COLO829 (cell line): ENCODE data around the gene LIPA.
"Not testable (repeated sequence)": the region's sequence is repeated elsewhere in the genome, so short reads cannot be mapped to it uniquely, and the experiment has no call there.

Experiments
- DNase-seq: peaks from one replicate; pipeline ENCODE4 v3.0.0; 2012; ENCODE audit warnings: low spot score

LIPA gene

DNA sequence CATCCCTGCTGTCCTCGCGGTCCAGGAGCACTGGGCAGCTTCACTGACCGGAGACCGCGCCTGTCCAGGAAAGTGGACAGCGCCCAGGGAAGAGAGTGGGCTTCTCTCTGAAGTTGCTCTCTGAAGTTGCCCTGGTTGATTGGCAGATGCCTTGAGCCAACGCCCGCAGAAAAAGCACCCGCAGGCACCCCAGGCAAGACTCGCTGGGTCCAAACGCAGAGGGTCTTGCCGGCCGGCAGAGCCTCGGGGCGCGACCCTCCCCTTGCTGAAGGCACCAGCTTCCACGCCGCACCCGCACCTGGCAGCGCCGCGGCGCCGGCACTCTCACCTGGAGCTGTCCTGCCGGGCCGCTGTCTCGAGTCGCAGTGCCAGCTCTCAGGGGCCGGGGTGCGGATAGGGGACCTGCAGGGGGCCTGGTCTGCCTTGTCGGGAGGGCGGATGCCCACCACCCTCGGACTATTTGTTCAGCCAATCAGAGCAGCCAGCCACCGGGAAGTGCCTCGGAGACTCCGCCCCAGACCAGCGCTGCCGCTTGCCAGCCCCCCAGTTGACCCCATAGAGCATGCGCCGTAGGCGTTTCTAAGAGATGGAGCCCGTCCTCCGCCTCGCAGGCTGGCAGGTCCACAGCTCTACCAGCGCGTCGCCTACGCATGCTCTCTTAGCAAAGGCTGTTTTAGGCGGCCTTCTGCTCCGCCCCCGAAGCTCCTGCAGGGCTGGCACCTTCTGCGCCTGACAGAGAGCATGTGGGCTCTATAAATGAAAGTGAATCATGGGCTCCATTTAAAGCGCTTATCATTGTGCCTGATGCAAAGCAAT, at the start of gene LIPA:
Gene LIPA (minus strand): TSS at position 367 of the 816 bp plus-strand sequence. CDS start 4,127 bp downstream, outside the sequence.
- DNase-seq = peak; percentile 94

DNA sequence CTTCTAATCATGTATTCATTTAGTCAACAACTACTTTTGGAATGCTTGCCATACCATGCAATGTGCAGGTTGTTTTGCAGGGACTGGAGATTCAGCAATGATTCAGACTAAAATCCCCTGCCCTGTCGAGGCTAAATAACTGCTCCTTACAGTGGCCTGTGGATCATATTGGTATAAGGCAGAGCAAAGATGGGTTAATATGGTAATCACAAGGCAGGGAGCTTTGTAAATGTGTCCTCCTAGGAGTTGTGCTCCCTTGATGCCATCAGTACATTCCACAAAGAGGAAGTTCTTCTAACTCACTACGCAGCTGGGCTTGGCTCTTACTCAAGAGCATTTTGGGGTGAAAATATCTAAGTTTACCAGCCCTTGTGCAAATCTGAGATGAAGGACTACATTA, 49.7 kb upstream of the LIPA start:
- no peak for DNase-seq

DNA sequence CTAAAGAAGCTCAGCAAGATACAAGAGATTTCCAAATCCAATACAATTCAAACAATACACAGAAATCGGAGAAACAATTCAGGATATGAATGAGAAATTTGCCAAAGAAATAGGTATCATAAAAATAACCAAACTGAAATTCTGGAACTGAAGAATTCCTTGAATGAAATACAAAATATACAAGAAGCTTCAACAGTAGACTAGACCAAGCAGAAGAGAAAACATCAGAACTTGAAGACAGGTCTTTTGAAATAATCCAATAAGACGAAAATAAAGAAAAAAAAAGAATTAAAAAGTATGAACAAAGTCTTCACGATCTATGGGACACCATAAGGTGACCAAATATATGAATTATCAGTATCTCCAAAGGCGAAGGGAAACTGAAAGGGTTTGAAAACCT, 47.5 kb upstream of the LIPA start:
- DNase-seq = no peak

DNA sequence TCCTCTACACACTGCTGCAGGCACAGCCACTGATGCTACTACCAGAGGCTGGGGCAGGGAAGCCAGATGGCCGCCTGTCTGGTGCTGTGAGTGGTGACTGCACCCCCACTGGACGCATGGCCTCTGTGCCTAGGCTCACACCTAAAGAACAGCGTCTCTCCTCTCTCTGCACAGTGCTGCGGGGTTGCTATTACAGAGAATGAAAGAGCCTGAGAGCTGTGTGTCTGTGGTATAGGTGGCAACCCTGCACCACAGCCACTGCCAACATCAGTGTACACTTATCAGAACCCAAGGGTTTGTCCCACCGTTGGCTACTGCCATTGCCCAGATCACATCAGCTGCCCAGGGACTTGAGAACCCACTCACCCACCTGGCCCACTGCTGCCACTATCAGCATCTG, 46.2 kb upstream of the LIPA start:
- no peak for DNase-seq

DNA sequence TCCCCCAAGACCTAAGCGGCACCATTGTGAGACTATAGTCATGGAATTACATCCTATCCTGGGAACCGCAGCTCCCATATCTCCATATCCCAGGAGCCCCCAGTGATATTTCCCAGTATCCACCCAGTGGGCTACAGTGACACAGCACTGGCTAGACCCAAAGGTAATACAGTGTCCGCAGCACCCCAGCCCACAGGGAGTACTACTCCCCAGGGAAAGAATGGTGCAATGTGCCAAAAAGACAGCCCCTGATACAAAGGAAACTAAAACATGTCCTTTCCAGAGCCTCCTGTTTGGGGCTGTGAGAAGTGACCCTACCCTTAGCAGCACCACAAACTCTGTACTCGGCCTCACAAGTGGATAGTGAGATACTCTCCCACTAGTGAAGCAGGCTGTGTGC, 45.8 kb upstream of the LIPA start:
- DNase-seq = no peak

DNA sequence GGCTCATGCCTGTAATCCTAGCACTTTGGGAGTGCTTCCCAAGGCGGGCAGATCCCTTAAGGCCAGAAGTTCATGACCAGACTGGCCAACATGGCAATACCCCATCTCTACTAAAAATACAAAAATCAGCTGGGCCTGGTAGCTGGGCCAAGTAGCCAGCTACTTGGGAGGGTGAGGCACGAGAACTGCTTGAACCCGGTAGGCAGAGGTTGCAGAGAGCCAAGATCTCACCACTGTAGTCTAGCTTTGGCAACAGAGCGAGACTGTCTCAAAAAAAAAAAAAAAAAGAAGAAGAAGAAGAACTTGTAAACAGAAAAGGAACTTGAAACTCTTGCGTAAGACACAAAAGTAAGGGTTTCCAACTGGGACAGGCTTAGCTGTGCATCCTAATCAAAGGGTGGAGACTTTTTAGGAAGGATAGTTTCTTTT, 44.7 kb upstream of the LIPA start:
- DNase-seq = no peak

DNA sequence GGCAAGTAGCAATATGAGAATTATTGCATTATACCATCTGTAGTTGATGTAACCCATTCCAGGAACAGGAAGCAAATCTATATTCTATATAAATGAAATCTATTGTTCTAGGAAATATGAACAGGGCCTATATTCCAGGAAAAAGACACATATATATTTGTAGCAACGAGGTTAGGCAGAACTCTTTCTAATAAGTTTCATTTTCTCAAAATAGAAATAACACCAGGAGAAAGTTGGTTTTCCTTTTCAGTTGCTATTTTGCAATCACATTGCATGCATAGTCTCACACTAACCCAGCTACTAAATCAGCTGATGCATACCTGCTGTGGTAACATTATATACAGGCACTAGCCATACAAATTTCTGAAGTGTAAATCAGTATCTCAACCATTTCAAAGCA, 44.0 kb upstream of the LIPA start:
- DNase-seq = no peak

DNA sequence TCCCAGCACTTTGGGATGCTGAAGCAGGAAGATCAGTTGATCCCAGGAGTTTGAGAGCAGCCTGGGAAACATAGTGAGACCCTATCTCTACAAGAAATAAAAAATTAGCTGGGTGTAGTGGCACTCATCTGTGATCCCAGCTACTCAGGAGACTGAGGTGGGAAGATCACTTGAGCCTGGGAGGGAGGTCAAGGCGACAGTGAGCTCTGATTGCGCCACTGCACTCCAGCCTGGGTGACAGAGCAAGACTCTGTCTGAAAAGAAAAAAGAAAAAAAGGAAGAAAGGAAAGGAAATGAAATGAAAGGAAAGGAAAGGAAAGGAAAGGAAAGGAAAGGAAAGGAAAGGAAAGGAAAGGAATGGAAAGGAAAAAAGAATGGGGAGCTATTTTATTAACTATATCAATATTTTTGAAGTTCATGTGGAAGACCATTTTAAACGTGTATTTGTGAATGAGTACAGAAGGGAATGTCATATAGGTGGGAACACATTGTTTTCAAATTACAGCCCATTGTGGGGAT, 43.2 kb upstream of the LIPA start:
- DNase-seq = no peak

DNA sequence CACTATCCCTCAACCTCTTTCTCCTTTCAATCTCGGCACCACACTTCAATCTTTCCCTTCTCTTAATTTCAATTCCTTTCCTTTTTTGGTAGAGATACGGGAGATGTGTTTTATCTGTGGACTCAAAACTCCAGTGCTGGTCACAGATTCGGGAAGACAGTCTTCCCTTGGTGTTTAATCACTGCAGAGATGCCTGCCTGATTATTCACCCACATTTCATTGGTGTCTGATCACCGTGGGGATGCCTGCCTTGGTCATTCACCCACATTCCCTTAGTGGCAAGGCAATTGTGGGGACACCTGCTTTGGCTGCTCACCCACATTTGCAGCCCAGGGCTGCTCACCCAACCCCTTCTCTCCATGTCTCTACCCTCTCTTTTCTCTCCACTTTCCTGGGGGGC, 33.7 kb upstream of the LIPA start:
- DNase-seq = not testable (repeated sequence)

DNA sequence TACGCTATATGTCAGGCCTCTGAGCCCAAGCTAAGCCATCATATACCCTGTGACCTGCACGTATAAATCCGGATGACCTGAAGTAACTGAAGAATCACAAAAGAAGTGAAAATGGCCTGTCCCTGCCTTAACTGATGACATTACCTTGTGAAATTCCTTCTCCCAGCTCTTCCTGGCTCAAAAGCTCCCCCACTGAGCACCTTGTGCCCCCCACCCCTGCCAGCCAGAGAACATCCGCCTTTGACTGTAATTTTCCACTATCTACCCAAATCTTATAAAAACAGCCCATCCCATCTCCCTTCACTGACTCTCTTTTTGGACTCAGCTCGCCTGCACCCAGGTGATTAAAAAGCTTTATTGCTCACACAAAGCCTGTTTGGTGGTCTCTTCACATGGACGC, 33.1 kb upstream of the LIPA start:
- not testable (repeated sequence) for DNase-seq

DNA sequence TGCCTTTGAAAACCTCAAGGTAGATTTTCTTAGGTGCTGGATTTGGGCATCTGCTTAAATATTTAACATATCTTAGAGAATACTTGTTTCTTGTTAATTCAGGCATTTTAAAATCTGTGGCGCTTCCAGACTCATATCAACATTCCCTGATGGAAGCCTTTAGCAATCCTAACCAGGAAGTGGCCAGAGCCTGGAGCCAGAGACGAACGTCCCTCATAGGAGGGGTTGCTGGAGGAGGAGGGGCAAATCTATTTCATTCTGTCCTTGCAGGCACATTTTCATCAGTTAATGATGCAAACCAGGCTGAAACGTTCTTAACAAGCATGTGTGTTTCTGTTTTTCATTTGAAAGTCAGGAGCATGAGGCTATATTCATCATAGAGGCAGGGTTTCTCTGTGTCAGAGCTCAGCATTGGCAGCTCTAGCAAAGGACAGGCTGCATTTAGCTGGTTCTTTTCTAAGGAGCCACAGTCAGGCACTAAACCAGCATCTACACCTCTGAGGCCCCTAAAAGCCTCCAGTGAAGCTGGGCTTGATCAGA, 32.4 kb upstream of the LIPA start:
- DNase-seq = no peak

DNA sequence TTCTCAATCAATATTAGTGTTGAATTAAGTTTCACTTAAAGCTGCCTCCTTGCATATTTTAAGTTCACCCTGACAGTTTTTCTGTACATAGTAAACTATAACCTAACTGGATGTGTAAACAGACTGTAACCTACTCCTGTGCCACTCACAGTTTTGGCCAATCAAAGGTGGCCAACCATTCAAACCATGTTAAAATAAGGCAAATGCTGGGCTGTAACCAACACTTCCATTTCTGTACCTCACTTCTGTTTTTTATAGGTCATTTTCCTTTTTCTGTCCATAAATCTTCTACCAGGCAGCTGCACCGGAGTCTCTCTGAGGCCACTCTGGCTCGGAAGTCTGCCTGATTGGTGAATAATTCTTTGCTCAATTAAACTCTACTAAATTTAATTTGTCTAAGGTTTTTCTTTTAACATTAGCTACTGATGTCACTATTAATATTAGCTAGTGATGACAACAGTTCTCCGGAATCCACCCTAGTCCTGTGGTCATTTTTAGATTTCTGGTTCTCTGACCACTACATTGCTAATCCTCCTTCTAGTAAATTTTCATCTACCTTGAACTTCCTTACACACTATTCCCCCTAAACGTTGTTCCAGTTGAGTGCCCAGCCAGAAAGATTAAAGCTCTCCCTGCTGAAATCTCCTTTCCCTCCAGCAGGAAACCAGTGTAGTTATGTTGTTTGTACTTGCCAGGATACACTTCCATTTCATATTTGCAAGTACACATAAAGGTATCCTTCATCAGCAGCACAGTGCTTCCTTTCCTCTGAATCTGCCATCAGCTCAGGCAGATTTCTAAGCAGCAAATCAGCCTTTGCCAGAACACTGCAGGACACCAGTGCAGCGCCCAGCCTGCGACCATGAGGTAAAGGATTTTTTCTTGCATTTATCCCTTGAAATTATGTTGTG, 31.7 kb upstream of the LIPA start:
- no peak for DNase-seq

DNA sequence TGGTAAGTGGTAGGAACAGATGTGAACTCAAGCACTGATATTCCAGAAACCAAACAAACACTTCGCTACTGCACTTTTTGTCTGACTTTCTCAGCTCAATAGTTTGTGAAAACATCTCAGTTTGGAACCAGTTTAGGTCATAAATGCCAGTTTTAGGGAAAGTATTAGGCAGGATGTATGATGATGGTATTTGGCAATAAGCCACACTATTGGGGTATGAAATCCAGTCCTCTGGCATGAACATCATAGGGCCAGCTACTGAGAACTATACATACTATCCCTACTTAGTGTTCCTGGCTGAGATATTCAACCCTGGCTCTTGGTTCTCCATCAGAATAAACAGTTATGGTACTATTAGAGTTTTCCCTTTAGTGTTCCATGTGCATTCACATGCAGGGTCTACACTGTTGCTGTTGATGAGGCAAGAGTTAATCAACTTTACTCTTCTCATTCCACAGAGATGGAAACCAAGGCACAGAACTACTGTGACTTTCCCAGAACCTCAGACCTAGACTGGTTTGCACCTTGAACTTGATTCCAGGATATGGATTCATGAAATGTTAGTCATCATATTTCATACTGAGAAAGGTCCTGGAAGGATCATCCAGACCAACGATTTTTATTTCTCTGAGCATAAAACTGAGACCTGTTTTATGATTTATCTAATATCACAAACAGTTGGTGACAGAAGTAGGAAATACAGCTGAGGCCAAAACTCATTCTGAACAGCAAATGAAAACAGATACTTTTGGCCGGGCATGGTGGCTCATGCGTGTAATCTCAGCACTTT, 30.2 kb upstream of the LIPA start:
- no peak for DNase-seq

DNA sequence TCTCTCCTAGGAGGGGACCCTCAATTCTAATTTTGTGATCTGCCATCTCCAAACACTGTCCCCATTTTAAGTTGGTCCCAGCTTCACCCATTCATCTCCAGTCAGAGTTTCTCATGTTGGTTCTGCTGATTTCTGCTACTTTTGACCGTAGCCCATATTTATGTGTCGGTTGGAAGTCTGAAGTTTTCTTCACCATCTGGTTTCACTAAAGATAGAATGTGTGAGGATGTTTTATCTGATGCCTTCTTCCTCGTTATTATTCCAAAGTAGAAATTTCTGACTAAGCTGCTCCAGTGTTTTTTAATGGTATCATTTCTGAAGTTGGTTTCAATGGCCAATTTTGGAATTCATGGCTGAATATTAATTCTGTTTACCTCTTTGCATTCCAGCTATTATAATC, 28.9 kb upstream of the LIPA start:
- DNase-seq = no peak

DNA sequence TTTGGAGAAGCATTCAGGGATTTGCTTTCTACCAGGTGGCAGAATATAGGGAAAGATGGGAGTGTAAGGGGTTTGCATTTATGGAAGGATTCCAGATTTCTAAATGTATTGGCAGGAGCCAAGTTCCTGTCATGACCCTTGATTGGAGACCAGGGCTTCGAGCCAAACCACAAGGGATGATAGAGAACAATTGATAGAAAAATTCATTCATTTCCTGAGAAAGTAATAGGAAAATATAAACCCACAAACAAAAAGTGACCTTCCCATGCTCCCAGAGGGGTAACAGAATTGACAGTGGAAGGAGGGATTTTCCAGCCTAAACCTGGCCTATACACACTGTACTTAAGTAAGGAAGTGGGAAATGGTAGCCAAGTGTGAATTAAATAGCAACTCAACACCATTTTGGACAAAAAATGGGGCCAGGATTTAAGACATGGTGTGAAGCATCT, 27.9 kb upstream of the LIPA start:
- DNase-seq = peak; percentile 67

DNA sequence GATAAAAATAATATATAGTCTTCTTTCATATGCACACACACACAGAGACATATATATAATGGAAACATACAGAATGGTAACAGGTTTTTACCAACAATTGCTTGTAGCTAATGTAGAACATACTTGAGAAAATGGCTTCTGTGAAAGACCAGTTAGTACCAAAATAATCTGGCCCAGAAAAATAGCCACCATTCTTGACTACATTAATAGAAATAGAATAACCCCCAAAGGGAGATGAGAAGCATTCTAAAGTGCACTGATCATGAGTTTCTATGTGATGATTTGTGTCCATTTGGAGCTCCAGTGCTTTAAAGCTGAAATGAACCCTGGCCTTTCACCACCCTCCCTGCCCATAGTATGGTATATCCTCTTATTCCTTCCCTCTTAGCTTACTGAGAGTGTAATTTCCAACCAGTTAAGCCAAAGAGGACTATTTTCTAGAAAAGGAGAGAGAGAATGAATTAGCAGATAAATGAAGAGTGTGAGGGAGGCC, 27.4 kb upstream of the LIPA start:
- no peak for DNase-seq

DNA sequence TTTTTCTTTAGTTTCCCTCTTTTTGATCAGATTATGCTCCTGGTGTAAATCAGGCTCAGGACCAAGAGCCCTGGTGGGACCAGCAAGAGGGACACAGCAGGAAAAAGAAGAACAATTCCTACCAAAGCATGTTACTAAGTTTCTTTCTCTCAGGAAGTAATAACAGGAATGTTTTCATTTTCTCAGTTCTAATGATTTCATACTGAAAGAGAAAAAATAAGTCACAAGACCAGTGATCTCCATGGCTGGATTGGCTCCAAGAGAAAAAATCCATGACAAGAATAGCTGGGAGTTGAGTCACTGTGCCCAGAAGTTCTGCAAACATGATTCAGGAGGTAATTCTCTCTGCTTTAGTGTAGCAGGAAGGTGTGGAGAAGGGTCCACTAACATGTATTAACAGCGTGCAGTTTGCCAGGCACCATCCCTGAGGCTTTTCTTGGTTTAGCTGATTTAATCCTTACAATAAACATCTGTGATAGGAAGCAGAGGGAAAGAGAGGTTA, 26.5 kb upstream of the LIPA start:
- peak; percentile 87 for DNase-seq

DNA sequence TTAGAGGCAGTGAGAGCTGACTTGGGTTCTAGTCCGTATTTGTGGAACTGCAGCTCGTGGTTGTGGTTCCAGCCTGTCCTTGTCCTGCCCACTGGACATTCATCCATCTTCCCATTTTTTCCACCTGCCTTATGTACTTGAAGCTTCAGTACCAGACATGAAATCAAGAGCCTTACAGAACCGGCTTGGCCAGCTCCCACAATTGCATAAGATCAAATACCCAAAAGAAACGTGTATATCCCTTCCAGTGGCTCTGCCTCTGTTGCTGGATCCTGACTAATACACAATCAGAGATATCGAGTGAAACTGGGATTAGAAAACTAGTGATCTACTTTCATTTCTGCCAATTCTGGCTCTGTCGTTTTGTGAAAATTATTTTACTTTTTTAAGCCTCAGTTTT, 23.8 kb upstream of the LIPA start:
- no peak for DNase-seq

DNA sequence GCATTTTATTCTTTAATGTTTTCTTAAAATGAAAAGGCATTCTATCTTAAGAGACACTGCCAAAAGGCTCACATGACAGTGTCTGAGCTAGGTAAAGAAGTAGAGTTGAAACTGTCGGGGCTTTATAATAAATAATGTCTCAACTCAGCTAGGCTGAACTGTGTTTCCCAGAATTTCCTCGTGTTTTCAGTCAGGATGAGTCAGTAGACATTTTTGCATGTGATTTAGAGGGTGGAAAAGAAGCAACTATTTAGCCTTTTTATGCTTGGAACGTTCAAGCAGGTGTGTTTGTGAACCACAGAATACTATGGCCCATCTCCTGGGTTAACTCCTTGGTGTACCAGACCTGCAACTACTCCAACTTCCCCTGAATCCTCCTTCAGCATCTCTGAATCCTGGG, 23.4 kb upstream of the LIPA start:
- no peak for DNase-seq

DNA sequence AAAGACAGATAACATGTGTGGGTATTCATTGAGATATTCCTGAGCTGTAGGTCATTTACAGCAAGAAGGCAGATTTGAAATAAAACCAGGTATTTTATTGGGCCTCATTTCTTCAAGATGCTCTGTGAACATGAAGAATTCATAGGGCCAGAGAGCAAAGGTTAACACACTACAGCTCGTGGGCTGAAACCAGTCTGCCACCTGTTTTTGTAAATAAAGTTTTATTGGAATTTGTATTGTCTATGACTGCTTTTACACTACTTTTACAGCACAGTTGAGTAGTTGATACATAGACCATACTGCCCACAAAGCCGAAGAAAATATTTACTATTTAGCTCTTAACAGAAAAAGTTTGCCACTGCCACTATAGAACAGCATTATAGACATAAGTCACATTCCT, 22.1 kb upstream of the LIPA start:
- no peak for DNase-seq

DNA sequence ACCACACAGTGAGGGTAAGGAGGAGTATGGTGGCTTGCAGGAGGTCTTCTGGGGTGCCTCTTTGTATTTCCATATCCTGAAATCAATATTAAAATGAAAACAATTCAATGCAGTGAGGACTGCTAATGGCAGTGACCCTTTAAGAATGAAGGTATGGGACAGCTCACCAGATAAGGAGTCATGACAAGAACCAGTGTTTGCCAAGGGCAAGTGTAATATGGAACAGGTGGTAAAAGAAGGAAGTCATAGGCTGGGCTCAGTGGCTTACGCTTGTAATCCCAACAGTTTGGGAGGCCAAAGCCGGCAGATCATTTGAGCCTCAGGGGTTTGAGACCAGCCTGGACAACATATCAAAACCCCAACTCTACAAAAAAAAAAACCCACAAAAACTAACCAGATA, 20.0 kb upstream of the LIPA start:
- DNase-seq = no peak

DNA sequence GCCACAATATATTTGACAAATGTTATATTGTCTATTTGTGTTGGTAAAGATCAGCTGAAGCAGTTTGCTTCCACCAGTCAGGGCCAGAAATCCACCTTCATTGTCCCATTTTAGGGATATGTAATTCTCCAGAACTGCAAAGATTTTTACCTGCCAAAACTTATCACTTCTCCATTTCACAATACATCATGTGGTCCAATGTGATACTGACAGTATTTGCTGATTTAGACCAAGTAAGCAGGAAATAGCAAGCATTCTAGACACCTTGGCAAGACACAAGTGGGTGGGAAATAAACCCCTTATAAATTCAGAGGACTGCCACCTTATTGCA, 18.5 kb upstream of the LIPA start:
- DNase-seq = no peak
